ENCODE data around the gene PCDHB1.

DNA sequence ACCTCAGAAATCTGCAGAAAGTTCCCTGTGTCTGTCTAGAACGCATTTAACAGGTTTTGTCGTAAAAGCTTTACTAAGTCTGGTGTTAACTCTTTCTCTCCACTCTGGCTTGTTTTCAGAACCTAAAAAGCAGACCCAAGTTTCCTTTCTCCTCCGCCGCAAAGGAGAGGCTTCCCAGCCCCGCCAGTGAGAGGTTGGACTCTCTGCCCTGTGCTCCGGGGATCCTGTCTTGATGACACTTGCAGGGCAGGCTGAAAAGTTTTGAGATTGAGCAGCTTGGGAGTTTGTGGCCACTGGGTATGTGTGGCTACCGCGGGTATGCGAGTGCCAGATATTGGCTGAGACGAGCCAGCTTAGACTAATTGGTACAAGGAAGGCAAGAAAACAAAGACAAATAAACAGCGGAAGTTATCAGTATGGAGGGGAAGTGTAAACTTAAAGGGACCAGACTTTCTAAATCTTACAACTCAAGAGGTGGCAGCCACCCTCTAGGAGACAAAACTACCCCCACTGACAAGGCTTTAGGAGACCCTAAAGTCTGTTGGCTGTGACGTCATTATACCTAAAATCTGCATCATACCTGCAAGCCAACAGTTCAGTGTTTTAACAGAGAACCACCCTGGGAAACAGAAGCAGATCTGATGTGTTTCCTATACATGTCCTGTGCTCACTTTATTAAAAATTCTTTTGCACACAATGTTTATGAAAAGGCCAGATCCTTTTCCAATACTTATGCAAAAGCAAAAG lies 41.0 kb upstream of the PCDHB1 start:
- no peak for TF ChIP-seq POLR2A (IDR thresholded peaks at IDR 0.05; ENCODE audit: low read length)
- TF ChIP-seq GATA1 (IDR thresholded peaks at IDR 0.05; ENCODE audit: low read depth, low read length), result no peak
